Muscle layer of colon (tissue), 2 donors: ENCODE measurements around the gene LIPH.

Experiments
- H3K27ac ChIP-seq: one replicate; pipeline ENCODE4 v1.7.0; 2013; ENCODE audit warnings: low read depth, mild to moderate bottlenecking, low read length, moderate library complexity
- H3K27me3 ChIP-seq, 2 donors: one replicate each; pipeline ENCODE4 v1.7.0; 2013; ENCODE audit warnings: low read length in 2 of 2, mild to moderate bottlenecking in 2 of 2; ENCODE audit not compliant: insufficient read depth in 2 of 2, control insufficient read depth in 1 of 2
- H3K36me3 ChIP-seq: one replicate; pipeline ENCODE4 v1.7.0; 2013; ENCODE audit warnings: mild to moderate bottlenecking, low read length; ENCODE audit not compliant: insufficient read depth
- H3K4me1 ChIP-seq: one replicate; pipeline ENCODE4 v1.7.0; 2013; ENCODE audit warnings: mild to moderate bottlenecking, low read length; ENCODE audit not compliant: insufficient read depth
- H3K4me3 ChIP-seq, 2 donors: one replicate each; pipeline ENCODE4 v1.7.0; 2013; ENCODE audit warnings: low read length in 2 of 2, low read depth in 1 of 2, mild to moderate bottlenecking in 1 of 2, moderate library complexity in 1 of 2
- H3K9ac ChIP-seq: one replicate; pipeline ENCODE4 v1.7.0; 2013; ENCODE audit warnings: low read length
- H3K9me3 ChIP-seq: one replicate; pipeline ENCODE4 v1.7.0; 2013; ENCODE audit warnings: mild to moderate bottlenecking, low read length
- donor health status: abdominal sarcoma.
- donor health status: Adenocarcinoma of cecum.

LIPH gene

DNA sequence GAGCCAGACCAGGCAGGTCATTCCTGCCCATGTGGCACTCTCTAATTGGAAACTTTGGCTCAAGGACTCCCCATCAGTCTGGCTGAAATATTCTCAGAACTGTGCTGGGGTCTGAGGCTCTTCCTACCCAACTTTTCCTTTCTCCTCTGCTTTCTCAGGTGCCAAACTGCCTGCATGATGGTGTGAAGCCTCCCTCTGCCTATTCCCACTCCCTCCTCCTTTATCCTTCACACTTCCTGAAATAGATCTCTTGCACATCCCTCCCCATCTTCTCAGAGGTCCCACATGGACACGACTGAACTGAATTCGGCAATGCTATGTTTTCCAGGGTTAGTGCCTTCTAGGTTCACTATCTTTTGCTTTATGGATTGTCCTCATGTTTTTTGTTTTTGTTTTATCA is 12.5 kb downstream of the LIPH start:
- Histone ChIP-seq H3K9me3 (no peaks in the 10 kb centered on the region), H3K4me1 (no peaks in the 10 kb centered on the region), H3K27me3 (no peaks in the 10 kb centered on the region)

DNA sequence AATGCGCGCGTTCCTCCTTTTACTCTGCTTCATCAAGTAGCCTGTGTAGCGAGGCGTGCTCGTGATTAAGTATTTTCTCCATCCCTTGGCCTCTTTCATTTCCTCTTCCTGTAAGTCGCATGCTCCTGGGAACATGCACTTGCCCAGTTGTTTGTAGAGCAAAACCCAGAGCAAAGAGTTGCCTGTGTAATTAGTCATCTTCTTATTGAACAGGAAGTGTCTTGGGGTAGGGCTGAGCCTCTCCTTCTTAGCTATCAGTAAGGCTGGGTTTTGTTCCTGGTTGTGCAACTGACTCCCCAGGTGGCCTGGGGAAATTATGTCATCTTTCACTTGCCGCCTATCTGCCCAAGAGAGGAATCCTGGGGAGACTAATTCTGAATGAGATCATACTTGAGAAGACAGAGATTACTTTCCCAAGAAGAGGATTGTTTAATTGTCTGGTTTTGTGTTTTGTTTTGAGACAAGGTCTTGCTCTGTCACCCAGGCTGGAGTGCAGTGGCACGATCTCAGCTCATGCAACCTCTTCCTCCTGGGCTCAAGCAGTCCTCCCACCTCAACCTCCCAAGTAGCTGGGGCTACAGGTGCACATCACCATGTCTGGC is 14.9 kb downstream of the LIPH start:
- no peak overlapping the region for H3K27ac ChIP-seq
- H3K9me3 ChIP-seq = no peaks in the 10 kb centered on the region
- no peak overlapping the region for H3K9ac ChIP-seq
- no peak overlapping the region for H3K4me3 ChIP-seq
- no peaks in the 10 kb centered on the region for H3K4me1 ChIP-seq
- H3K36me3 ChIP-seq = no peaks in the 10 kb centered on the region
- no peaks in the 10 kb centered on the region for H3K27me3 ChIP-seq

More for the DNA sequence above, 12.5 kb downstream of the LIPH start:
- Histone ChIP-seq H3K4me3 (no peak overlapping the region), H3K36me3 (no peaks in the 10 kb centered on the region), H3K27ac (no peak overlapping the region), H3K9ac (no peak overlapping the region)

DNA sequence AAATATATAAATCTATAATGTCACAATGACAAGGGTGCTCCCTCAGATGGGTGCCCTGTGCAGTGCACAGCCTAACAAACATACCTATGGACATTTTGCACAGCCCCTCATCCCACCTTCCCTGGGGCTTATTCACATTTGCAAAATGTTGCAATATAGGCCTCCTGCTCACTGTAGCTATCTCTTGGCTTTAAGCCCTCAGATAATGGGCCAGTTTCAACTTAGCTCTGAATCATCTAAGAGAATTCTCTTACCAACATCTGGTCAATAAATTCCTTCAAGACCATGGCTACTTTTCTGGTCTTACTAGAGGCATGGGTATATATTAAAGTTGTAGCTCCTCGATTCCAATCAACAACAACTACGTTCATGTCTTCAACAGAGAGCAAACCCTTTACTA is 17.9 kb downstream of the LIPH start:
- H3K9ac ChIP-seq = no peak overlapping the region
- H3K36me3 ChIP-seq = no peaks in the 10 kb centered on the region
- no peaks in the 10 kb centered on the region for H3K27me3 ChIP-seq
- no peaks in the 10 kb centered on the region for H3K4me1 ChIP-seq
- no peak overlapping the region for H3K27ac ChIP-seq
- H3K4me3 ChIP-seq = no peak overlapping the region
- H3K9me3 ChIP-seq = no peaks in the 10 kb centered on the region

DNA sequence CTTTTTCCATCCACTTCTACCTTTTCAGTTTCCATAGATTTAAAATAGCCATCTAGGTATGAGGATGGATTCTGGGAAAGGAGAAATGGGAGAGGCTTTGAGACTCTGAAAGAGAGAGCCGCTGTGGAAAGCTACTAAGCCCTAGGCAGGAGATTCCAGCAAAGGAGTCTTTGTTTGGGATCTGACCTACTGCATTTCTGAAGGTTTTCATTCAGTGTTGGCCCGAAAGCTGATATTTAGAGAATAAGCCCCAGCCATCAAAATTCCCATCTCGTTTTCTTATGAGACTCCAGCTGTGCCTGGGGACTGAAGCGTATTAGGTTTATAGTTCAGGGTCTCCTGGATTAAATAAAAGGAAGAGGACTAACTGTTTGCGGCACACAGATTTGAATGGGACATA is 19.5 kb downstream of the LIPH start:
- H3K36me3 ChIP-seq = no peaks in the 10 kb centered on the region
- H3K4me3 ChIP-seq = no peak overlapping the region
- H3K9ac ChIP-seq = no peak overlapping the region
- no peak overlapping the region for H3K27ac ChIP-seq
- no peaks in the 10 kb centered on the region for H3K9me3 ChIP-seq
- no peaks in the 10 kb centered on the region for H3K4me1 ChIP-seq
- no peaks in the 10 kb centered on the region for H3K27me3 ChIP-seq

DNA sequence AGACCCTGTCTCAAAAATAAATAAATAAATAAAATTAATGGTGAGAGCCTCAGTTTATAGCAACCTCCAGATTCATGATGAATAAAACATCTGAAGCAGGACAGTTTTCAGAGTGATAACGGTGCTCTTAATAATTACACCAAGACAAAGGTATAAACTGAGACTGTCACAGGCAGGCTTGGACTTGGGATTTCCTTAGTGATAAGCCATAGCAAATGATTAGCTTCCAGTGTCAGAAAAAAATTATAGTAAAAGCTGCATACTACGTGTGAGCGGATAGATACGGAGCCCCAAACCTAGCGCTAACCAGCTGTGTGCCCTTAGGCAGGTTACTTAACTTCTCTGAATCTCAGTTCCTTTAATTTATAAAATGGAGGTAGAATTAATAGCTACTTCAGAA is 21.5 kb downstream of the LIPH start:
- H3K27ac ChIP-seq = no peak overlapping the region

DNA sequence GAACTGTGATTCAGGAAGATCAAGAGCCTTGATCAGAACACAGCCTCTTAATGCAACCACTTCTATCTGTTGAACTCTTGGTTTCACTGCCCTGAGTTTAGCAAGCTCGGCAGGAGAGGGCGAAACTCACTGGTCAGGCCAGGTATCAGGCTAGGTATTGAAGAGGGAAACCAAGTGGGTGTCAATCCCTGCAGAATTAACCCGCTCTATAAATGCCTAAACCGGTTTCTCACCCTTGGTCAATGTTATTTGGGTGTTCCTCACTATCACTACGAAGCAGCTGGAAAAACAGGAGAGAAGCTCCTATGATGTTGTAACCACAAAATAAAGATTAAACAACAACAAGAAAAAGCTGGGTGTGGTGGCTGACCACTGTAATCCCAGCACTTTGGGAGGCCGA is 23.9 kb downstream of the LIPH start:
- H3K9me3 ChIP-seq = no peaks in the 10 kb centered on the region
- no peaks in the 10 kb centered on the region for H3K4me1 ChIP-seq
- no peaks in the 10 kb centered on the region for H3K36me3 ChIP-seq
- H3K27ac ChIP-seq = no peak overlapping the region
- H3K9ac ChIP-seq = no peak overlapping the region
- H3K27me3 ChIP-seq = peaks cover 0 to 4% of the 10 kb centered on the region in 2 donors
- no peak overlapping the region for H3K4me3 ChIP-seq

More for the DNA sequence above, 21.5 kb downstream of the LIPH start:
- Histone ChIP-seq H3K27me3 (peaks cover 0 to 4% of the 10 kb centered on the region in 2 donors), H3K9ac (no peak overlapping the region), H3K36me3 (no peaks in the 10 kb centered on the region), H3K4me3 (no peak overlapping the region), H3K9me3 (no peaks in the 10 kb centered on the region), H3K4me1 (no peaks in the 10 kb centered on the region)

DNA sequence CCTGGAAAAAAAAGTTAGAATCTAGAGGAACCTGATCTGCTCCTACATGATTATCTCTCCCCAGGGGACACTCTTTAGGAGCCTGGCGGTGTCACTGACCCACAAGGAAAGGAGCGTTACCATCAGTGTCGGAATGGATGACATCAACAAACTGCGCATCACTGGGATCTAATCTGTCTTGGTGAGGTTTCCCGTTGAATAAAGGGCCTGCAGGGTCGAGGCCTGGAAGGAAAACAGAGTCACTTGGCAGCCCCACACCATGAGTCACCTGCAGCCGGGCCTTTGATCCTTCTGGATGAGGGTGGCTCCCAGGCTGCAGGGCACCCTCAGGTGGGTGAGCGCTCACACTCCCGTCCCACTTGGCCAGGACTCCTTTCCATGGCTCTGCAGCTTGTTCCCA is 25.0 kb downstream of the LIPH start:
- H3K36me3 ChIP-seq = no peaks in the 10 kb centered on the region
- H3K27me3 ChIP-seq = peaks cover 0 to 4% of the 10 kb centered on the region in 2 donors
- H3K9me3 ChIP-seq = no peaks in the 10 kb centered on the region
- H3K27ac ChIP-seq = no peak overlapping the region
- H3K4me3 ChIP-seq = no peak overlapping the region
- H3K4me1 ChIP-seq = no peaks in the 10 kb centered on the region
- H3K9ac ChIP-seq = no peak overlapping the region

DNA sequence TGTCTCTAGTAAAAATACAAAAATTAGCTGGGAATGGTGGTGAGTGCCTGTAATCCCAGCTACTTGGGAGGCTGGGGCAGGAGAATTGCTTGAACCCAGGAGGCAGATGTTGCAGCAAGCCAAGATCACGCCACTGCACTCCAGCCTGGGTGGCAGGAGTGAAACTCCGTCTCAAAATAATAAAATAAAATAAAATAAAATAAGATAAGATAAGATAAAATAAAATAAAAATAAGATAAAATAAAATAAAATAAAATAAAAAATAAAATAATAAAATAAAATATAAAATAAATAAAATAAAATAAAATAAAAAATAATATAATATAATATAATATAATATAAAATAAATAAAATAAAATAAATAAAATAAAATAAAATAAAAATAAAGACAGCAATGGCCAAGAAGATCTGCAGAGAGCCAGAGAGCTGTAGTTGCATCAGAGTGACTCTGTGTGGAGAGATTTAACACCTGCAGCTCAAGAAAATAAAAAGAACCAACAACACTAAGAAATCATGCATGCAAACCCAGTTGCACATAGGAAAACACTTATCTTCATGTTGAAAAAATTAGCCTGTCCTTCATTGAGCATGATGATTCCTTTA is 25.9 kb downstream of the LIPH start:
- Histone ChIP-seq H3K4me3 (no peak overlapping the region), H3K27me3 (peaks cover 0 to 4% of the 10 kb centered on the region in 2 donors), H3K4me1 (no peaks in the 10 kb centered on the region), H3K9me3 (no peaks in the 10 kb centered on the region), H3K27ac (no peak overlapping the region), H3K36me3 (no peaks in the 10 kb centered on the region), H3K9ac (no peak overlapping the region)

DNA sequence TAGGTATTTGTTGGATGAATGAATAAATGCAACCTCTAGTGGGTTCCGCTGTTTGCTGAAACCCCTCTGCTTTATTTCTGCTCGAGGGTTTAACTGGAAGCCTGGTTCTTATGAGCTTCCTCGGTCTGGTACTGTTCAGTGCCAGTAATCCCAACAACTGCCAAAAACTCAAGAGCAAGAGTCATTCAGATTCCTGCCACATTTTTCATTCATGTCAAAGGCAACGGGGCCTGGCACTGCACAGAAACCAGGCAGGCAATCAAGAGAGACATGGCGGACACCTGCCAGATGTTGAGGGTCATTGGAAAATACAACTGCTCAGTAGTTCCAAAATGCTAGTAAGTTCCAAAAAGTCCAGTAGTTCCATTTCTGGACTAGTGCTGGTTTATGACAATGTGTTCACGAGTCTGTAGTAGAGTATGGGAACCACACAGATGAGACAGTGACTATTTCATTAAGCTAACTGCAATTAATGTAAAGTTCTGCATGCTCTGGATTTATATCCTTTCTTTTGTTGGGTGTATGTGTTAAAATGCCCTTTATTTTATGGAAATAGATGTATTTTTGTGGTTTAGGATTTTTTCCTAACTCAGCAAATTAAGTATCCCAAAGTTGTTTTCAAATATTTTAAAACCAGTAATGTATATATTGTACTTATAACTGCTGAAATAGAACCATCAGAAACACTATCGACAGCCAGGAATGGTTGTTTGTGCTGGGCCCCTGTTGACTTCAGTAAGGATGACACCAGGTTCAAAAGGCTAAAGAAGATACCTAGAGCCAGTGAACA is 30.8 kb downstream of the LIPH start:
- Histone ChIP-seq H3K27me3 (no peaks in the 10 kb centered on the region), H3K9ac (no peak overlapping the region), H3K4me1 (no peaks in the 10 kb centered on the region), H3K4me3 (no peak overlapping the region), H3K27ac (no peak overlapping the region), H3K36me3 (no peaks in the 10 kb centered on the region), H3K9me3 (no peaks in the 10 kb centered on the region)

DNA sequence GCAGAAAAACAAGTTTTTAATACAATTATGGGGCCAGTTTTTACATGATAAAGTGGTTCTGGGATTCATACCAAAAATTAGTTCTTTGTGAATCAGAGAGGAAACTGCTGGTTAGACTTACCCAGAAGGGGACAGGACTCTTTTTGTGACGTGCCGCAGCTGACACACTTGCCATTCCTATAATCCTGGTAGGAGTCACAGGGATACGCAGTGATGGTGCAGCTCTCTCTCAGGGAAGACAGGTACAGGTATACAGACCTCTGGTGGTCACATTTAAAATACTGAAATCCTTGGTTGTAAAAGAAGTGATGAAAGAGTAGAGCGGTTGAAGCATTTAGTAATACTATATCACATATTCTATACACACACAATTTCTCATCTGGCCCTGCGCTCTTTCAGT is 33.4 kb downstream of the LIPH start:
- Histone ChIP-seq H3K9me3 (no peaks in the 10 kb centered on the region), H3K27me3 (no peaks in the 10 kb centered on the region), H3K27ac (no peak overlapping the region), H3K4me3 (no peak overlapping the region), H3K9ac (no peak overlapping the region), H3K4me1 (no peaks in the 10 kb centered on the region), H3K36me3 (no peaks in the 10 kb centered on the region)

DNA sequence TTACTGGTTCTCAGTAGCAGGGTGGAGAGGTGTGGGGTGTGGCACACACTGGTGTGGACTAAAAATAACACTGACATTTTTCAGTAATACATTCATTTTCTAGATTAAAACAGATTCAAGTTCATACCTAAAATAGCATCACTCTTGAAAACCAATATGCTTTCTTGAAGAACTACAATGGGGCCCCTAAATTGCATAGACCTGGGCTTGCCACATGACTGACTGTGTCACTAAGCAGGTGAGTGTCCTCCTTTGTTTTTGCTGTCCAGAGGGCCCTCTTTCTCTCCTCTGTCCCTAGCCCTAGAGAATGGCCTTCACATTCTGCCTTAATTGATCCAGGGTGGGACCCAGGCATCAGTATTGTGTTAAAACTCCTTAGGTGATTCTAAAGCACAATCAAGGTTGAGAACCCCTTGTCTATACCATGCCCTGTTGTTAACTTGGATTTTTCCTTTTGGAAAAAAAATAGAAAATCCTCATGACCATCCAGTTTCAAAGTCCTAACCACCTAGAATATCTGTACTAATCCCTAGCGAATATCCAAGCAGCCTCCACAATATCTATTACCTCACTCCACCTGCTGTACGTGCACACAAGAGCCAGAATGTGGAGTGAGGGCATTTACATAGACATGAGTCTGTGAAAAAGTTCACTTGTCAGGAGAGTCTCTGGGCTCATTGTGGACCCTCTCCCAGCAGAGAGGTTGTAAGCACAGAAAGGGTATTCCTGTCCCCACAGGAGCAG is 34.8 kb downstream of the LIPH start:
- Histone ChIP-seq H3K4me1 (no peaks in the 10 kb centered on the region), H3K36me3 (no peaks in the 10 kb centered on the region), H3K9ac (no peak overlapping the region), H3K9me3 (no peaks in the 10 kb centered on the region), H3K4me3 (no peak overlapping the region), H3K27me3 (no peaks in the 10 kb centered on the region), H3K27ac (no peak overlapping the region)
